T-helper 2 cell treated with Interferon-gamma antibody and Interleukin-4, amounts not matched to agents 5 μg/mL and 100 μg/mL, for 36 hours (primary cell): ENCODE data around the gene BUB1B.
"Not testable (repeated sequence)": the region's sequence is repeated elsewhere in the genome, so short reads cannot be mapped to it uniquely, and the experiment has no call there.

Experiments used
- DNase-seq: peaks from one replicate; pipeline ENCODE4 v3.0.0; 2021; ENCODE audit warnings: low spot score
- H3K27ac Mint-ChIP-seq: one replicate; pipeline ENCODE4 v1.8.0; 2021; ENCODE audit warnings: mild to moderate bottlenecking, mixed read lengths
- H3K27me3 Mint-ChIP-seq: one replicate; pipeline ENCODE4 v1.8.0; 2021; ENCODE audit warnings: low read depth, mixed read lengths
- H3K36me3 Mint-ChIP-seq: one replicate; pipeline ENCODE4 v1.8.0; 2021; ENCODE audit warnings: low read depth, mixed read lengths
- H3K4me1 Mint-ChIP-seq: one replicate; pipeline ENCODE4 v1.8.0; 2021; ENCODE audit warnings: low read depth, mixed read lengths
- H3K4me3 Mint-ChIP-seq: one replicate; pipeline ENCODE4 v1.8.0; 2022; ENCODE audit warnings: mild to moderate bottlenecking, moderate library complexity, mixed read lengths
- H3K9me3 Mint-ChIP-seq: one replicate; pipeline ENCODE4 v1.8.0; 2021; ENCODE audit warnings: mixed read lengths

BUB1B gene

DNA sequence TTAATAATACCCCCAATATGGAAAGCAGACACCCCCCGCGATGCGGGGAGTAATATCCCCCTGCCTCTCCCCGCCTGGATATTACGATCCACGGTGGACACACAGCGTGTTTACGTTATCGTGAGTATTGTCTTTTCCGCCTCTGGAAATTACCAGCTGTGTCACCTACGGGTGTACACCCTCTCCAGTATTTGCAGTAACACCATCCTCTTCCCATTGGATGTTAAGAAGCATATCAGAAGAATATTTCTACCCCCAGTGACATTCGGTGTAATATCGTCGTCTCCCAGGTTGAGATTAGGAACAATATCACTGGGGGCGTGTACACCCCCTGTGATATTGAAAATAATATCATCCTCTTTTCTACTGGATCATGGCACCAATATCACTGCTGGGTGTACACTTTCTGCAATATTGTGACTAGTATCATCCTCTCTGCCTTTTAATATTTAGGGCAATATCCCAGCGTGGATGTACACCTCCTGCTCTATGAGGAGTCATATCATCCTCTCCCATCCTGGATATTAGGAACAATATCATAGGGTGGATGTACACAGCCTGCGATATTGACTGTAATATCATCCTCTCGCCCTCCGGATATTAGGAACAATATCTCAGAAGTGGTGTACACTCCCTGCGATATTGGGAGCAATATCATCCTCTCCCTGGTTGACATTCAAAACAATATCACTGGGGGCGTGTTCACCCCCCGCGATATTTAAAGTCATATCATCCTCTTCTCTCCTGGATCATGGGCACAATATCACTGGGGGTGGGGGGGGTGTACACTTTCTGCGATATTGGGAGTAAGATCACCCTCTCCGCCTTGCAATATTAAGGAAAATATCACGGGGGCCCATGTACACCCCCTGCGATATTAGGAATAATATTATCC is 31.9 kb upstream of the BUB1B start:
- Mint-ChIP-seq H3K36me3 (no peaks in the 10 kb centered on the region), H3K27ac (no peak overlapping the region), H3K4me1 (no peaks in the 10 kb centered on the region), H3K27me3 (no peaks in the 10 kb centered on the region), H3K9me3 (no peaks in the 10 kb centered on the region), H3K4me3 (no peak overlapping the region)
- DNase-seq, result no peak

DNA sequence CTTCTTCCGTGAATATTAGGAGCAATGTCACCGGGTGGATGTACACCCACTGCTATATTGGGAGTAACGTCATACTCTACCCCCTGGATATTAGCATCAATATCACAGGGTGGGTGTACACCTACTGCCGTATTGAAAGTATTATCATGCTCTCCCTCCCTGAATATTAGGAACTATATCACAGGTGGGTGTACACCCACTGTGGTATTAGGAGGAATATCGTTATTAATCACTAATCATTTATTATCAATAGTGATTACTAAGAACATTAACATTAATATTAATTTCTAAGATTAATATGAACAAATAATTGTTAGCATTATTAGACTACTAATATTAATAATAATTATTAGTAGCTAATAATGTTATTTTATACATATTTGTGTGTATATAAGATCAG is 30.8 kb upstream of the BUB1B start:
- H3K4me1 Mint-ChIP-seq, result no peaks in the 10 kb centered on the region
- no peaks in the 10 kb centered on the region for H3K9me3 Mint-ChIP-seq
- no peaks in the 10 kb centered on the region for H3K27me3 Mint-ChIP-seq
- no peak for DNase-seq
- H3K4me3 Mint-ChIP-seq, result no peak overlapping the region
- H3K36me3 Mint-ChIP-seq, result no peaks in the 10 kb centered on the region
- no peak overlapping the region for H3K27ac Mint-ChIP-seq

DNA sequence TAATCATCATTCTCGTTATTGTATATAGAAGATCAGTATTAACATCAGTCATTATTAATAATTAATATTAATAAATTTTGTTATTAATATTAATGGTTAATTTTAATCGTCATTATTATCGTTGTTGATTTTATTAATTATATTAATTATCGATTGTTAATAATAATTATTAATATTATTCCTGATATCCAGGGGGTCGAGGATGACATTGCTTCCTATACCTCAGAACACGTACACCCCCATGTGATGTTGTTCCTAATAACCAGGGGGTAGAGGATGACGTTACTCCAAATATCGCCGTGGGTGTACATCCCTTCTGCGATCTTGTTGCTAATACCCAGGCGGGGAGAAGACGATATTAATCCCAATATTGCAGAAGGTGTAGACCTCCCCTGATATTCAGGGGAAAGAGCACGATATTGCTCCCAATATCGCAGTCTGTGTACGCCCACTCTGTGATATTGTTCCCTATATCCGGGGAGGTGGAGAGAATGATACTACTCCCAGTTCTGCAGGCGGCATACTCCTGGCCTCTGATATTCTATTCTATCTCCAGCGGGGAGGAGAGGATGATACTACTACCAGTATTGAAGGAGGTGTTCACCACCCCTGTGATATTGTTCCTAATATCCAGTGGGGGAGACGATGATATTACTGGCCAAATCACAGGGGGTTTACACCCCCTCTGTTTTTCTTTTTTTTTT is 29.9 kb upstream of the BUB1B start:
- Mint-ChIP-seq H3K4me3 (no peak overlapping the region), H3K27ac (peak overlapping the region; percentile 10), H3K4me1 (no peaks in the 10 kb centered on the region), H3K9me3 (no peaks in the 10 kb centered on the region), H3K36me3 (no peaks in the 10 kb centered on the region), H3K27me3 (no peaks in the 10 kb centered on the region)
- DNase-seq, result no peak

DNA sequence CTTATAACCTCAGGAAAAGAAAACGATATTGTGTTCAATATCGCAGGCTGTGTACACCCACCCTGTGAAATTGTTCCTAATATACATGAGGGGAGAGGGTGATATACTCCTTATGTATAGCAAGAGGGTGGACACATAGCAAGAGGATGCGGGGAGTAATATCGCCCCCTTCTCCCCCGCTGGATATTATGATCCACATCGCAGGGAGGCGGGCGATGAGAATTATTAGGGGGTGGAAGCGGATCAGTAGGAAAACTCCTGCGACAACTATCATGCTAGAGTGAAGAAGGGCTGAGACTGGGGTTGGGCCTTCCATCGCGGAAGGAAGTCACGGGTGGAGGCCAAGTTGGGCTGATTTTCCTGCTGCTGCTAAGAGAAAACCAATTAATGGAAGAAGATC is 27.3 kb upstream of the BUB1B start:
- no peaks in the 10 kb centered on the region for H3K27me3 Mint-ChIP-seq
- H3K27ac Mint-ChIP-seq, result no peak overlapping the region
- DNase-seq, result no peak
- no peak overlapping the region for H3K4me3 Mint-ChIP-seq
- H3K36me3 Mint-ChIP-seq, result no peaks in the 10 kb centered on the region
- no peaks in the 10 kb centered on the region for H3K9me3 Mint-ChIP-seq
- H3K4me1 Mint-ChIP-seq, result no peaks in the 10 kb centered on the region

DNA sequence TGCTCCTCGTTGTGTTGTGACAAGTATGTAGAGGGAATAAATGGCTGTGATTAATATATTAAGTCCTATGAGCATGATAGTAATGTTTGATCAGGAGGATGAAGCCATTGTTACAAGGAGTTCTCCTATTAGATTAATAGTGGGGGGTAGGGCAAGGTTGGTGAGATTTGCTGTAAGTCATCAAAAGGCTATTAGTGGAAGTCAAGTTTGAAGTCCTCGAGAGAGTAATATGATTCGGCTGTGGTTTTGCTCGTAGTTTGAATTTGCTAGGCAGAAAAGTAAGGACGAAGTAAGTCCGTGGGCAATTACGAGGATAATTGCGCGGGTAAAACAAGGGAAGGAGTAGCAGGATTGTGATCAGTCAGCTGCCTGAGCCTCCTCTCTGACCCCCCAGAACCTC is 26.0 kb upstream of the BUB1B start:
- no peaks in the 10 kb centered on the region for H3K36me3 Mint-ChIP-seq
- H3K27me3 Mint-ChIP-seq, result no peaks in the 10 kb centered on the region
- H3K4me1 Mint-ChIP-seq, result no peaks in the 10 kb centered on the region
- no peaks in the 10 kb centered on the region for H3K9me3 Mint-ChIP-seq
- no peak overlapping the region for H3K27ac Mint-ChIP-seq
- H3K4me3 Mint-ChIP-seq, result no peak overlapping the region
- DNase-seq, result no peak

DNA sequence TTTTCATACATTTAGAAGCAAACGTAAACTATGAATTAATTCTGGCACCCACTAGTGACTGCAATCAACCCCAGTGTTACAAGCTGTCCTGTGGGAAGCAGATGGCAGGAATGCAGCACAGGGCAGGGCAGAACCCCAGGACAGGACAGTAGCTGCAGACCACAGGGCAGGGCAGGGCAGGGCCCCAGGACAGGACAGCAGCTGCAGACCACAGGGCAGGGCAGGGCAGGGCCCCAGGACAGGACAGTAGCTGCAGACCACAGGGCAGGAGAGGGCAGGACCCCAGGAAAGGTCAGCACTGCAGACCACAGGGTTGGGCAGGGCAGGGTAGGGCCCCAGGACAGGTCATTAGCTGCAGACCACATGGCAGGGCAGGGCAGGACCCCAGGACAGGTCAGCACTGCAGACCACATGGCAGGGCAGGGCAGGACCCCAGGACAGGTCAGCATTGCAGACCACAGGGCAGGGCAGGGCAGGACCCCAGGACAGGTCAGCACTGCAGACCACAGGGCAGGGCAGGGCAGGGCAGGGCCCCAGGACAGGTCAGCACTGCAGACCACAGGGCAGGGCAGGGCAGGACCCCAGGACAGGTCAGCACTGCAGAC is 24.9 kb upstream of the BUB1B start:
- H3K36me3 Mint-ChIP-seq, H3K27me3 Mint-ChIP-seq, H3K9me3 Mint-ChIP-seq, H3K4me3 Mint-ChIP-seq, H3K27ac Mint-ChIP-seq, DNase-seq, H3K4me1 Mint-ChIP-seq: not testable (repeated sequence)

DNA sequence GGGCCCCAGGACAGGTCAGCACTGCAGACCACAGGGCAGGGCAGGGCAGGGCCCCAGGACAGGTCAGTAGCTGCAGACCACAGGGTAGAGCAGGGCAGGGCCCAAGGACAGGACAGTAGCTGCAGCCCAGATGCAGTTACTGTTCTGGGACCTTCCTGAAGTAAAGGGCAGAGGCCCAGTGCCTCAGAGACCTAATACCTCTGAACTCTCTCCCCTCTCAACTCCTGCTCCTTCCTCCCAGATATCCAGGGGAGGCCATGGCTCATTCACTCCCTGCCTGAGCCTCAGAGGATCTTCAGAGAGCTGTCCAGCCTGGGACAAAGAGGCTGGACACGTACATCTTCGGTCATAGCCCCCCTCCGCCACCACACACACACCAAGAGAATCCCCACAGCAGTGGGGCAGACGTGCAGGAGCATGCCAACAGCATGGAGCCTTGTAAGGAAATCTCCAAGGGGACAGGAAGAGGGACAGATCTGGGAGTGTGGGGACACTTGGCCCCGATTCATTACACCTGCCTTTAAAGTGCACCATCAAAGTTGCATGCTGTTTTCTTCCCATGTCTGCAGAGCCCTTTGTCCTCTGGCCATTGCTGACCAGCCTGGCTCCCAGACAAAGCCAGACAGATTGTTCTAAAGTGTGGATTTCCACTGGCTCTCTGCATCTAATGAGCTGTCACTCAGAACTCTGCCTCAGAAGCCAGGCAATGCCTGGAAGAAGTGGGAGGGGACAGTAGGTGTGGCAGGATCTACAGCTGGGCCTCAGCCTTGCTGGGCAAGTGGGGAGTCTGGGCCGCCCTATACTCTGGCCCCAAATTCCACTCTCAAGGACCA is 24.2 kb upstream of the BUB1B start:
- no peak for DNase-seq
- no peak overlapping the region for H3K27ac Mint-ChIP-seq
- H3K9me3 Mint-ChIP-seq, result no peaks in the 10 kb centered on the region
- H3K36me3 Mint-ChIP-seq, result no peaks in the 10 kb centered on the region
- no peaks in the 10 kb centered on the region for H3K4me1 Mint-ChIP-seq
- H3K27me3 Mint-ChIP-seq, result no peaks in the 10 kb centered on the region
- no peak overlapping the region for H3K4me3 Mint-ChIP-seq

DNA sequence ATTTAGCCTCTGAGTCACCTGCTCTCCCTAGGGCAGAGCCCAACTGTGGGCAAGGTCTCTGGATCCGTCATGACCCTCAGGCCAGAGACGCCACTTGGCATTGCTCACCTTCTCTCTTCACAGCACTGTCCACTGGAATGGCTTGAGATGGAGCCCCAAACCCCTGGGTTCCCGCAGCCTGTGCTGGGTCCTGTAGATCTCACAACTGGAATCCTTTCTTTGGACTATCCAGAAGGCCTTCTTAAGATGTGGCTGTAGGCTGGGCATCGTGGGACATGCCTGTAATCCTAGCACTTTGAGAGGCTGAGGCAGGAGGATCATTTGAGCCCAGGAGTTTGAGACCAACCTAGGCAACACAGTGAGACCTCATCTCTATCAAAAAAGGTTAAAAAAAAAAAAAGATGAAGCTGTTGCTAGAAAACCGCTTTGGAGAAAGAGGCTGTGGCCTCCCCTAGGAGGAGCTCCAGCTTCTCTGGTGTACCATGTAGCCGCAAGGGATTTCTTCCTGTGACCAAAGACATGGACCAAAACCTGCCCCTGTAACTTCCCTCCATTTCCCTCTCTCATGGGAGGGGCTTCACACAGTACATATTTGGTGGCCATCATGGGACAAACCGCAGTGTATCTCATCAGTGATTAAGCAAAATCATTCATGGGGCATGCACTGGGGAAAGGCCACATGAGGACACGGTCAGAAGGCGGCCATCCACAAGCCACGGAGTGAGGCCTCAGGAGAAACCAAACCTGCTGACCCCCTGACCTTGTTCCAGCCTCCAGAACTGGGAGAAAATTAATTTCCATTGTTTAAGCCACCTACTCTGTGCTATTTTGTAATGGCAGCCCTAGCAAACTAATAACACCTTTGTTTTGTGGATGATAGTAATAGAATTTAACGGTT is 23.3 kb upstream of the BUB1B start:
- H3K36me3 Mint-ChIP-seq, result no peaks in the 10 kb centered on the region
- DNase-seq, result no peak
- H3K9me3 Mint-ChIP-seq, result no peaks in the 10 kb centered on the region
- no peak overlapping the region for H3K4me3 Mint-ChIP-seq
- H3K27me3 Mint-ChIP-seq, result no peaks in the 10 kb centered on the region
- no peaks in the 10 kb centered on the region for H3K4me1 Mint-ChIP-seq
- H3K27ac Mint-ChIP-seq, result no peak overlapping the region

DNA sequence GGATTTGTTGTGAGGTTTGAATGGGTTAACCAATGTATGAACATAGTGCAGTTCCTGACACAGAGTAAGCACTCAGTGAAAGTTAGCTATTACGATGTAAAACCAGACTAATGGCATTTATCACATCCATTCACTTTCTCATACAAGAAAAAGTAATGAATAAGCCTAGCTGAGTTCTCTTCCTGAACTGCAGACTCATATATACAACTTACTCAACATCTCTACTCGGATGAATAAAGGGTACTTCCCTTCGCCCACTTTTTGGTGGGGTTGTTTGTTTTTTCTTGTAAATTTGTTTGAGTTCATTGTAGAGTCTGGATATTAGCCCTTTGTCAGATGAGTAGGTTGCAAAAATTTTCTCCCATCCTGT is 22.7 kb upstream of the BUB1B start:
- not testable (repeated sequence) for H3K36me3 Mint-ChIP-seq, H3K4me1 Mint-ChIP-seq, H3K9me3 Mint-ChIP-seq, H3K27ac Mint-ChIP-seq, H3K4me3 Mint-ChIP-seq, DNase-seq, H3K27me3 Mint-ChIP-seq

DNA sequence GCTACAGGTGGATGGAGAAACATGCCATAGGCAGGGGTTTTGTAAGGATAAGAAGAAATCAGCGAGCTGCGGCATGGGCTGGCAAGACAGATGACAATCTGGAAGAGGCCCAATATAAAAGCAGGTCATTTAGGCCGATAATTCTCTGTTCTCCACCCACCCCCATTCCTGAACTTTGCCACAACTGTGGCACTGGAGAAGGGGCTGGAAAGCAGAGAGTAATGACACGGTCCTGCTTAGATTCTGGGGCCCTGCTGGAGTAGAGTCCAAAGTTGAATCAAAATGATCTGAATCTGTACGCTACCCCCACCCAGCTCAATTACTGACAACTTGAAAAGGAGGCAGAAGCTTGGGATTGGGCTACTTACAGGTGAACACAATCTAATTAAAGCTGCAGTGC is 18.4 kb upstream of the BUB1B start:
- peaks cover 6% of the 10 kb centered on the region for H3K27me3 Mint-ChIP-seq
- no peaks in the 10 kb centered on the region for H3K36me3 Mint-ChIP-seq
- no peak overlapping the region for H3K27ac Mint-ChIP-seq
- no peak for DNase-seq
- H3K9me3 Mint-ChIP-seq, result no peaks in the 10 kb centered on the region
- no peak overlapping the region for H3K4me3 Mint-ChIP-seq
- H3K4me1 Mint-ChIP-seq, result no peaks in the 10 kb centered on the region

DNA sequence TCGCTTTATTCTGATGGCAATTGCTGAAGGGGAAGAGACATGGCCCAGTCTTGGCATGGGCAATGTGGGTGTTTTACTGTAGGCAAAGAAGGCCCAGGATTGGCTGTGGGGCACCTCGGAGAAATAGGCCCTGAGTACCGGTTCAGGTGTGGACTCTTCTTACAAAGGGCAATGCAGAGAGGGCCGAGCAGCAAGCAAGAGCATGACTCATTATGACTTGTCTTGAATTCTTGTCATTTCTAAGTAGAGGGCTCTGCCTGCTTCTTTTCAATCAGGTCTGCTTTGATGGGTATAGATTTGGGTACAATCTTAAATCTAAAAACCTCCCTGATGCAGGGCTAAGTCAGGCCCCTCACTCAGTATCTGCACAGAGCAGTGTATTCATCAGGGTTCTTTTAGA is 14.8 kb upstream of the BUB1B start:
- Mint-ChIP-seq H3K4me3 (no peak overlapping the region), H3K36me3 (no peaks in the 10 kb centered on the region), H3K27ac (no peak overlapping the region), H3K9me3 (no peaks in the 10 kb centered on the region), H3K4me1 (no peaks in the 10 kb centered on the region), H3K27me3 (peaks cover 13% of the 10 kb centered on the region)
- no peak for DNase-seq

DNA sequence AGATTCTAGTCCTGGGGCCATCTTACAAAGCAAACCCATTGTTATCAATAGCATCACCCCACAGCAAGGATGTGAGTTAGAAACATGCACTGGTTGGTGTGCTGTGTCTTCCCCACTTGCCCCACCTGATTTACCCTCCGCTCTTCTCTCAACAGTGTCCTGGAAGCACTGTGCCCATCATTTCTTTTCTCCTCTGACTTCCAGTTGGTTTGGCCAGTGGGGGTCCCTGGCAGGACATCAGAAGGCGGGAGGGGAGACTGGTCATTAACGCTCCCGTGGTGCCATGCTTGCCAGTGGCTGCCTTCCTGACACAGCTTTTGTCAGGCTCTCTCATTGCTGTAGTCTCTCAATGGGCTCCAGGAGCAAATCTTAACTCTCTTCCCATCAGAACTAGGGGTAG is 11.5 kb upstream of the BUB1B start:
- H3K9me3 Mint-ChIP-seq, result no peaks in the 10 kb centered on the region
- peaks cover 8% of the 10 kb centered on the region for H3K27me3 Mint-ChIP-seq
- no peak overlapping the region for H3K27ac Mint-ChIP-seq
- H3K4me1 Mint-ChIP-seq, result no peaks in the 10 kb centered on the region
- no peak overlapping the region for H3K4me3 Mint-ChIP-seq
- no peaks in the 10 kb centered on the region for H3K36me3 Mint-ChIP-seq
- DNase-seq, result no peak
